Right lung (tissue), 10 donors: ENCODE data around the gene CHRM2. TPM values are rescaled to one million over a fixed set of nuclear protein-coding genes. Genes with fewer than 3 reads are reported as not detected.
"Not testable (repeated sequence)": the region's sequence is repeated elsewhere in the genome, so short reads cannot be mapped to it uniquely, and the experiment has no call there.

Source experiments
- DNase-seq, 2 donors: peaks; one replicate each; pipeline ENCODE4 v3.0.0-alpha.2; 2013
- long read RNA-seq, 8 donors: transcript quantifications; one replicate each; lab custom pipeline, GENCODE V29; 2026
- polyA plus RNA-seq, 5 donors: library from polyadenylated mRNA; unstranded; fragments of 120-200 nt; gene quantifications; one replicate each; pipeline versions ENCODE4 v1.2.1 to v1.2.3, GENCODE V29; 2013; ENCODE audit warnings: inconsistent platforms in 1 of 5, low replicate concordance in 1 of 5; ENCODE audit not compliant: insufficient read length in 5 of 5, insufficient read depth in 1 of 5

CHRM2 gene
- polyA plus RNA-seq = 1 to 10 TPM in 1 of 5 donors, under 1 TPM in 4; 0.22 to 1.0 (median 0.50) TPM
- long read RNA-seq, donor 1 = 0 reads
- long read RNA-seq, donor 2 = 0 reads
- long read RNA-seq, donor 3 = 0 reads
- long read RNA-seq, donor 4 = 0 reads
- long read RNA-seq, donor 5 = 0 reads
- long read RNA-seq, donor 6 = 0 reads
- long read RNA-seq, donor 7 = 0 reads
- long read RNA-seq, donor 8 = 0 reads

GRCh38 chr7:136868496-136869000 lies at the start of gene CHRM2:
CHRM2 (plus strand) TSS chr7:136868652; CDS start chr7:137014866, 146,214 bp downstream.
- DNase-seq = no peak

- DNase-seq = not testable (repeated sequence)
Measured at GRCh38 chr7:136831398-136831797, 37.1 kb upstream of the CHRM2 start.

GRCh38 chr7:136845899-136846465 lies 22.5 kb upstream of the CHRM2 start:
- DNase-seq = no peak

- no peak for DNase-seq
Measured at GRCh38 chr7:136847858-136848257, 20.6 kb upstream of the CHRM2 start.

- DNase-seq = no peak
Measured at GRCh38 chr7:136853654-136854053, 14.8 kb upstream of the CHRM2 start.

- DNase-seq = no peak
Measured at GRCh38 chr7:136857573-136857972, 10.9 kb upstream of the CHRM2 start.

GRCh38 chr7:136859803-136860202 lies 8.6 kb upstream of the CHRM2 start:
- DNase-seq = no peak

GRCh38 chr7:136865236-136865635 lies 3.2 kb upstream of the CHRM2 start:
- DNase-seq = no peak

- no peak for DNase-seq
Measured at GRCh38 chr7:136865777-136866176, 2.7 kb upstream of the CHRM2 start.

GRCh38 chr7:136869001-136869961 lies 829 bp downstream of the CHRM2 start:
- no peak for DNase-seq

- DNase-seq = no peak
Measured at GRCh38 chr7:136869991-136870865, 1.8 kb downstream of the CHRM2 start.

- no peak for DNase-seq
Measured at GRCh38 chr7:136870866-136871487, 2.5 kb downstream of the CHRM2 start.

- DNase-seq = no peak
Measured at GRCh38 chr7:136874393-136875032, 6.1 kb downstream of the CHRM2 start.

GRCh38 chr7:136877509-136877908 lies 9.1 kb downstream of the CHRM2 start:
- DNase-seq = no peak

- DNase-seq = no peak
Measured at GRCh38 chr7:136877990-136878389, 9.5 kb downstream of the CHRM2 start.

GRCh38 chr7:136878878-136879277 lies 10.4 kb downstream of the CHRM2 start:
- no peak for DNase-seq

GRCh38 chr7:136883046-136883445 lies 14.6 kb downstream of the CHRM2 start:
- no peak for DNase-seq

- DNase-seq = no peak
Measured at GRCh38 chr7:136884492-136884891, 16.0 kb downstream of the CHRM2 start.

GRCh38 chr7:136887317-136887716 lies 18.9 kb downstream of the CHRM2 start:
- DNase-seq = no peak

GRCh38 chr7:136890399-136890798 lies 21.9 kb downstream of the CHRM2 start:
- DNase-seq = no peak
